Ovary (tissue), 3 donors: ENCODE measurements around the gene STX8.

ENCODE experiments used
- EP300 ChIP-seq: sonication (generic); formaldehyde crosslinking; IDR thresholded peaks from one replicate; pipeline ENCODE4 v1.6.1; 2017; ENCODE audit warnings: antibody characterized with exemption
- POLR2A ChIP-seq: fragments of 450-650 bp; IDR thresholded peaks from one replicate; pipeline ENCODE4 v1.6.1; 2017; ENCODE audit warnings: antibody characterized with exemption, mild to moderate bottlenecking, moderate library complexity
- TF ChIP-seq, protein P1 (sequence below), 3 donors: fragments of 450-650 bp in 2 of 3; fragments of 200-600 bp in 1 of 3; IDR thresholded peaks; one replicate each; pipeline versions ENCODE4 v1.5.1 to v1.8.0; 2016 to 2022; ENCODE audit warnings: antibody characterized with exemption in 3 of 3, mild to moderate bottlenecking in 1 of 3
- donor health status: DM: no; HTN: no; CAD: no.

DNA sequence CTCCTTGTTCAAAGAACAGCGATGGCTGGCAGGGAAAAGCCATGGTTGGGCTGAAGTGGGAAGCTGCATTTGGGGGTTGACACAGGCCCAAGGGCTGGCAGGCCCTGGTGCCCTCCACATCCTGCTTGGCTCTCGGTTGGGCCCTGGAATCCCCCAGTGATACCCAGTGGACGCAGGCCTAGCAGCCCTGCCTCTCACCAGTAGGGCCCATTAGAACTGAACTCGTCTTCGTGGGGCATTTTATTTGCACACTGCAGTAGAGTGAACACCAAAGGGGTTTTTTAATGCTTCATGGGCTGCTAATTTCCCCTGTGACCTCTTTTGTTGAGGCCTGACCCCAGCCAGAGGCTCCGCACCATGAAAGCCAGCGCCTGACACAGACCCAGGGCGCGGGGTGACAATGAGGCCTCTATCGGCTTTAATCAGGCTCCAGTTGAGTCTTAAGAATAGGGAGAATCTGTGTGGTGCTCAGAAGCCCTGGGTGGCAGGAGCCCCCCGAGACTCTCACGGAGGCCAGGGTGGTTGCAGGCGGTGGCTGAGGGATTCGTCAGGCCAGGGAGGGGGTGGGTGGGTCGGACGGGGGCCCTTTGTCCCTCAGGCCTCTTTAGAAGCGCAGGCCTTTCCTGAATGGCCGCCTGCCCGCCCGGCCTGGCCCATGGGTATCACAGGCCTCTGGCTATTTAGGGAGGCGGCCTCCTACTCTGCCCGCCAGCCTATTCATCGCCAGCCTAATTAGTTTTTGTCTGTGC, 355.0 kb downstream of the STX8 start:
- TF ChIP-seq, protein P1, sequence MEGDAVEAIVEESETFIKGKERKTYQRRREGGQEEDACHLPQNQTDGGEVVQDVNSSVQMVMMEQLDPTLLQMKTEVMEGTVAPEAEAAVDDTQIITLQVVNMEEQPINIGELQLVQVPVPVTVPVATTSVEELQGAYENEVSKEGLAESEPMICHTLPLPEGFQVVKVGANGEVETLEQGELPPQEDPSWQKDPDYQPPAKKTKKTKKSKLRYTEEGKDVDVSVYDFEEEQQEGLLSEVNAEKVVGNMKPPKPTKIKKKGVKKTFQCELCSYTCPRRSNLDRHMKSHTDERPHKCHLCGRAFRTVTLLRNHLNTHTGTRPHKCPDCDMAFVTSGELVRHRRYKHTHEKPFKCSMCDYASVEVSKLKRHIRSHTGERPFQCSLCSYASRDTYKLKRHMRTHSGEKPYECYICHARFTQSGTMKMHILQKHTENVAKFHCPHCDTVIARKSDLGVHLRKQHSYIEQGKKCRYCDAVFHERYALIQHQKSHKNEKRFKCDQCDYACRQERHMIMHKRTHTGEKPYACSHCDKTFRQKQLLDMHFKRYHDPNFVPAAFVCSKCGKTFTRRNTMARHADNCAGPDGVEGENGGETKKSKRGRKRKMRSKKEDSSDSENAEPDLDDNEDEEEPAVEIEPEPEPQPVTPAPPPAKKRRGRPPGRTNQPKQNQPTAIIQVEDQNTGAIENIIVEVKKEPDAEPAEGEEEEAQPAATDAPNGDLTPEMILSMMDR (IDR thresholded peaks at IDR 0.05), result no peak
- TF ChIP-seq POLR2A (no peak), EP300 (no peak)
